GM21423 (cell line): ENCODE measurements around the gene TMED9.
"Not testable (repeated sequence)": the region's sequence is repeated elsewhere in the genome, so short reads cannot be mapped to it uniquely, and the experiment has no call there.

Source experiments
- ATAC-seq: cut with Tn5 transposase; IDR thresholded peaks from one replicate; pipeline ENCODE4 v1.9.1; 2021; ENCODE audit warnings: mild to moderate bottlenecking, moderate library complexity; ENCODE audit not compliant: unreplicated experiment

Gene TMED9

GRCh38 chr5:177592010-177592834 is at the start of gene TMED9:
Gene TMED9 (plus strand): TSS chr5:177592203. CDS start chr5:177592215, 12 bp downstream.
- peak; percentile 96 for ATAC-seq

- no peak for ATAC-seq
These were observed 49.1 kb upstream of the TMED9 start for GRCh38 chr5:177542816-177543465.

GRCh38 chr5:177545487-177546257 is 46.3 kb upstream of the TMED9 start:
- ATAC-seq = no peak

GRCh38 chr5:177546258-177546741 is 45.7 kb upstream of the TMED9 start:
- ATAC-seq = no peak

- no peak for ATAC-seq
These were observed 44.3 kb upstream of the TMED9 start for GRCh38 chr5:177547736-177548135.

GRCh38 chr5:177548495-177548894 is 43.5 kb upstream of the TMED9 start:
- no peak for ATAC-seq

GRCh38 chr5:177550122-177550521 is 41.9 kb upstream of the TMED9 start:
- no peak for ATAC-seq

GRCh38 chr5:177552839-177553455 is 39.1 kb upstream of the TMED9 start:
- no peak for ATAC-seq

- peak; percentile 33 for ATAC-seq
These were observed 38.2 kb upstream of the TMED9 start for GRCh38 chr5:177553671-177554429.

GRCh38 chr5:177554474-177555111 is 37.4 kb upstream of the TMED9 start, which contains the start of gene FAM193B:
Gene FAM193B (minus strand): TSS chr5:177554563. CDS start chr5:177554458, 105 bp downstream.
- peak; percentile 92 for ATAC-seq

GRCh38 chr5:177555228-177555627 is 36.8 kb upstream of the TMED9 start:
- ATAC-seq = no peak

GRCh38 chr5:177555665-177556064 is 36.3 kb upstream of the TMED9 start:
- ATAC-seq = no peak

GRCh38 chr5:177557041-177557647 is 34.9 kb upstream of the TMED9 start:
- no peak for ATAC-seq

GRCh38 chr5:177557796-177558195 is 34.2 kb upstream of the TMED9 start:
- no peak for ATAC-seq

- not testable (repeated sequence) for ATAC-seq
These were observed 32.5 kb upstream of the TMED9 start for GRCh38 chr5:177559446-177559941.

GRCh38 chr5:177565046-177565445 is 27.0 kb upstream of the TMED9 start:
- no peak for ATAC-seq

- ATAC-seq = no peak
These were observed 23.7 kb upstream of the TMED9 start for GRCh38 chr5:177568326-177568725.

- ATAC-seq = no peak
These were observed 22.1 kb upstream of the TMED9 start for GRCh38 chr5:177569894-177570293.

- no peak for ATAC-seq
These were observed 16.5 kb upstream of the TMED9 start for GRCh38 chr5:177575488-177575887.
